Caco-2 (cell line): Measurements from ENCODE around the gene EXOC3L2. TPM values are rescaled to one million over a fixed set of nuclear protein-coding genes. Genes with fewer than 3 reads are reported as not detected.

Experiments used
- BruUV-seq: library from RNA; stranded (reverse); fragments of 400-500 nt; replicated peaks from 2 replicates; lab custom pipeline; 2021; lab: Mats Ljungman, UMichigan
- CTCF ChIA-PET: fragments of 300-600 bp; sonication (Branson Sonifier 250); formaldehyde crosslinking; loops from one replicate; lab custom pipeline; 2022; ENCODE audit warnings: antibody characterized with exemption; lab: Charles Lee
- POLR2A ChIA-PET: fragments of 300-600 bp; sonication (Branson Sonifier 250); formaldehyde crosslinking; loops from one replicate; lab custom pipeline; 2022; ENCODE audit warnings: antibody characterized with exemption; lab: Charles Lee
- DNase-seq, 2 experiments: peaks; one replicate each; pipeline versions ENCODE4 v3.0.0 to v3.0.0-alpha.2; 2020 to 2022
- H3K27me3 ChIP-seq: replicated peaks from 2 replicates; pipeline ENCODE4 v1.6.0; 2011; ENCODE audit warnings: low read length; ENCODE audit not compliant: control insufficient read depth, insufficient read depth
- H3K36me3 ChIP-seq: 2 replicates; pipeline ENCODE4 v1.5.1; 2011; ENCODE audit warnings: low read length; ENCODE audit not compliant: control insufficient read depth, insufficient read depth
- H3K4me1 ChIP-seq: fragments of 250-450 bp; sonication (Bioruptor Pico); 2 replicates; pipeline ENCODE4 v1.5.1; 2020; ENCODE audit warnings: mild to moderate bottlenecking
- H3K4me3 ChIP-seq: 2 replicates; pipeline ENCODE4 v1.5.1; 2011; ENCODE audit warnings: low read depth, mild to moderate bottlenecking, control low read depth, low read length
- H3K9me3 ChIP-seq: fragments of 250-450 bp; sonication (Bioruptor Pico); 2 replicates; pipeline ENCODE4 v1.5.1; 2020; ENCODE audit warnings: mild to moderate bottlenecking, moderate library complexity
- H3K27ac Mint-ChIP-seq: one replicate; pipeline ENCODE4 v1.8.0; 2022; ENCODE audit warnings: mixed read lengths; ENCODE audit not compliant: unreplicated experiment
- H3K27me3 Mint-ChIP-seq: one replicate; pipeline ENCODE4 v1.8.0; 2022; ENCODE audit warnings: mixed read lengths; ENCODE audit not compliant: insufficient read depth, unreplicated experiment
- H3K36me3 Mint-ChIP-seq: one replicate; pipeline ENCODE4 v1.8.0; 2022; ENCODE audit warnings: mild to moderate bottlenecking, mixed read lengths; ENCODE audit not compliant: insufficient read depth, unreplicated experiment
- H3K4me1 Mint-ChIP-seq: one replicate; pipeline ENCODE4 v1.8.0; 2022; ENCODE audit warnings: low read depth, mixed read lengths; ENCODE audit not compliant: unreplicated experiment
- H3K4me3 Mint-ChIP-seq: one replicate; pipeline ENCODE4 v1.8.0; 2022; ENCODE audit warnings: mild to moderate bottlenecking, moderate library complexity, mixed read lengths; ENCODE audit not compliant: unreplicated experiment
- H3K9me3 Mint-ChIP-seq: one replicate; pipeline ENCODE4 v1.8.0; 2022; ENCODE audit warnings: mixed read lengths; ENCODE audit not compliant: unreplicated experiment
- CTCF ChIP-seq, 2 experiments: fragments of 200-600 bp in 1 of 2; IDR thresholded peaks; 1 replicate in 1 of 2; 2 replicates in 1 of 2; pipeline versions ENCODE4 v1.5.1 to v1.8.0; 2011 to 2022; ENCODE audit warnings: antibody characterized with exemption in 1 of 2, control low read depth in 1 of 2, inconsistent platforms in 1 of 2, low read depth in 1 of 2, low read length in 1 of 2, mild to moderate bottlenecking in 1 of 2, moderate library complexity in 1 of 2; ENCODE audit not compliant: insufficient read depth in 1 of 2, severe bottlenecking in 1 of 2, unreplicated experiment in 1 of 2
- intact Hi-C: fragments of 100-400 bp; cut with micrococcal nuclease; formaldehyde crosslinking; loops from one replicate; pipeline ENCODE4 v1.10.0; 2022; ENCODE audit not compliant: unreplicated experiment
- total RNA-seq: library from RNA; stranded (reverse); gene quantifications from 2 replicates; pipeline ENCODE4 v1.2.3, GENCODE V29; 2022

The EXOC3L2 gene
- total RNA-seq, 1 experiment from 2014 or later: not detected

GRCh38 chr19:45170146-45171106 is 74.8 kb downstream of the EXOC3L2 start:
- POLR2A ChIA-PET: no interaction called here
- Mint-ChIP-seq H3K4me1 (peaks cover 6% of the 10 kb centered on the region), H3K4me3 (no peak overlapping the region), H3K9me3 (no peaks in the 10 kb centered on the region), H3K36me3 (no peaks in the 10 kb centered on the region), H3K27me3 (no peaks in the 10 kb centered on the region), H3K27ac (no peak overlapping the region)
- no peak for DNase-seq
- no peaks in the 10 kb centered on the region for H3K27me3 ChIP-seq
- H3K36me3 ChIP-seq: peaks cover 3% of the 10 kb centered on the region; the same call in 1 of the 2 replicates
- BruUV-seq: no TSS peak
- H3K9me3 ChIP-seq: no peaks in the 10 kb centered on the region
- no peak for TF ChIP-seq CTCF (IDR thresholded peaks at IDR 0.05; ENCODE audit: insufficient read depth in 1 of 2, low read depth in 1 of 2, low read length in 1 of 2, severe bottlenecking in 1 of 2, unreplicated experiment in 1 of 2)
- CTCF ChIA-PET: interaction anchor here (1.1 kb wide), 1 partner anchor 10 kb away, joined by 3 read pairs; the partner anchor contains the start of gene NKPD1
- no peak overlapping the region for H3K4me3 ChIP-seq
- no peaks in the 10 kb centered on the region for H3K4me1 ChIP-seq
- intact Hi-C loops: no loop called here

GRCh38 chr19:45169602-45170001 is 75.6 kb downstream of the EXOC3L2 start:
- Histone ChIP-seq H3K36me3 (peaks cover 3% of the 10 kb centered on the region; the same call in 1 of the 2 replicates), H3K4me1 (no peaks in the 10 kb centered on the region), H3K4me3 (no peak overlapping the region), H3K9me3 (no peaks in the 10 kb centered on the region), H3K27me3 (no peaks in the 10 kb centered on the region)
- H3K27ac Mint-ChIP-seq: no peak overlapping the region
- no peak for TF ChIP-seq CTCF (IDR thresholded peaks at IDR 0.05; ENCODE audit: insufficient read depth in 1 of 2, low read depth in 1 of 2, low read length in 1 of 2, severe bottlenecking in 1 of 2, unreplicated experiment in 1 of 2)
- CTCF ChIA-PET: interaction anchor here (1.1 kb wide), 1 partner anchor 9 kb away, joined by 3 read pairs; the partner anchor contains the start of gene NKPD1
- H3K36me3 Mint-ChIP-seq: no peaks in the 10 kb centered on the region
- intact Hi-C loops: no loop called here
- H3K4me1 Mint-ChIP-seq: peaks cover 6% of the 10 kb centered on the region
- no peak for DNase-seq
- POLR2A ChIA-PET: no interaction called here
- H3K27me3 Mint-ChIP-seq: no peaks in the 10 kb centered on the region
- H3K9me3 Mint-ChIP-seq: no peaks in the 10 kb centered on the region
- BruUV-seq: no TSS peak
- H3K4me3 Mint-ChIP-seq: no peak overlapping the region

GRCh38 chr19:45168767-45169351 is 76.3 kb downstream of the EXOC3L2 start:
- CTCF ChIA-PET: no interaction called here

More at GRCh38 chr19:45168767-45169351, 76.3 kb downstream of the EXOC3L2 start:
- no peaks in the 10 kb centered on the region for H3K9me3 Mint-ChIP-seq
- Histone ChIP-seq H3K4me1 (no peaks in the 10 kb centered on the region; the same call in 1 of the 2 replicates), H3K4me3 (no peak overlapping the region), H3K36me3 (peaks cover 3% of the 10 kb centered on the region; the same call in 1 of the 2 replicates), H3K27me3 (no peaks in the 10 kb centered on the region), H3K9me3 (no peaks in the 10 kb centered on the region)
- POLR2A ChIA-PET: no interaction called here
- no peak for TF ChIP-seq CTCF (IDR thresholded peaks at IDR 0.05; ENCODE audit: insufficient read depth in 1 of 2, low read depth in 1 of 2, low read length in 1 of 2, severe bottlenecking in 1 of 2, unreplicated experiment in 1 of 2)
- peaks cover 9% of the 10 kb centered on the region for H3K4me1 Mint-ChIP-seq
- H3K27me3 Mint-ChIP-seq: no peaks in the 10 kb centered on the region
- no peak overlapping the region for H3K27ac Mint-ChIP-seq
- BruUV-seq: no TSS peak
- intact Hi-C loops: no loop called here
- H3K4me3 Mint-ChIP-seq: no peak overlapping the region
- DNase-seq: no peak
- no peaks in the 10 kb centered on the region for H3K36me3 Mint-ChIP-seq
